Spleen (tissue), 11 donors: ENCODE results near the gene ZKSCAN4. TPM values are rescaled to one million over a fixed set of nuclear protein-coding genes. Genes with fewer than 3 reads are reported as not detected.

Experiments
- DNase-seq: peaks from one replicate; pipeline ENCODE4 v3.0.0-alpha.2; 2020
- H3K27ac ChIP-seq, 8 donors: fragments of 200-600 bp; sonication (generic) in 7 of 8; 1 replicate in 4 of 8; 2 replicates in 4 of 8; pipeline versions ENCODE4 v1.5.0 to v1.8.0; 2016 to 2021; ENCODE audit warnings: inconsistent platforms in 4 of 8, mild to moderate bottlenecking in 4 of 8, moderate library complexity in 1 of 8
- H3K27me3 ChIP-seq, 7 donors: fragments of 200-600 bp; sonication (generic) in 6 of 7; replicated peaks in 1 of 7; 1 replicate in 4 of 7; 2 replicates in 3 of 7; pipeline versions ENCODE4 v1.5.0 to v1.8.0; 2016 to 2021; ENCODE audit warnings: inconsistent platforms in 3 of 7, mild to moderate bottlenecking in 1 of 7
- H3K36me3 ChIP-seq, 6 donors: fragments of 200-600 bp; sonication (generic) in 5 of 6; 1 replicate in 4 of 6; 2 replicates in 2 of 6; pipeline versions ENCODE4 v1.5.0 to v1.8.0; 2016 to 2021; ENCODE audit warnings: inconsistent platforms in 2 of 6
- H3K4me1 ChIP-seq, 6 donors: fragments of 200-600 bp; sonication (generic) in 5 of 6; 1 replicate in 3 of 6; 2 replicates in 3 of 6; pipeline versions ENCODE4 v1.5.0 to v1.8.0; 2016 to 2021; ENCODE audit warnings: inconsistent platforms in 3 of 6
- H3K4me3 ChIP-seq, 8 donors: fragments of 200-600 bp; sonication (generic) in 7 of 8; 1 replicate in 4 of 8; 2 replicates in 4 of 8; pipeline versions ENCODE4 v1.5.0 to v1.8.0; 2016 to 2021; ENCODE audit warnings: inconsistent platforms in 4 of 8, mild to moderate bottlenecking in 4 of 8, moderate library complexity in 2 of 8
- H3K9me3 ChIP-seq, 8 donors: fragments of 200-600 bp; sonication (generic) in 7 of 8; 1 replicate in 4 of 8; 2 replicates in 4 of 8; pipeline versions ENCODE4 v1.5.0 to v1.8.0; 2016 to 2021; ENCODE audit warnings: inconsistent platforms in 4 of 8
- POLR2A ChIP-seq, 3 donors: fragments of 450-650 bp; IDR thresholded peaks; one replicate each; pipeline ENCODE4 v1.5.1; 2017; ENCODE audit warnings: antibody characterized with exemption in 3 of 3, mild to moderate bottlenecking in 1 of 3
- POLR2AphosphoS5 ChIP-seq, 3 donors: sonication (generic); formaldehyde crosslinking; IDR thresholded peaks; one replicate each; pipeline ENCODE4 v1.5.1; 2017; ENCODE audit warnings: antibody characterized with exemption in 3 of 3
- WGBS, 5 donors: extraction: QIAGEN DNeasy Blood & Tissue Kit in 3 of 5; methylation state at CpG; one replicate each; pipeline versions ENCODE4 v1.1.5 to v1.1.7; 2013 to 2018; 5-methylcytosine and 5-hydroxymethylcytosine counted together
- intact Hi-C: fragments of 100-400 bp; cut with DNase I; formaldehyde crosslinking; loops from one replicate; pipeline ENCODE4 v1.15.0; 2023; ENCODE audit warnings: low total_unique reads
- polyA plus RNA-seq, 3 donors: library from polyadenylated mRNA; stranded (reverse); fragments of 200-250 nt; gene quantifications; one replicate each; pipeline ENCODE4 v1.2.1, GENCODE V29; 2013
- total RNA-seq, 7 donors: library from RNA; depleted of rRNA in 3 of 7; stranded (reverse); fragments of >200 nt in 3 of 7; fragmentation: NEBNext Ultra II Directional in 4 of 7; extraction: Animal tissue kit (Norgen Biotek cat#: 25700) in 4 of 7; gene quantifications; one replicate each; pipeline versions ENCODE4 v1.1.0 to v1.2.1, GENCODE V29; 2016 to 2021
- TF ChIP-seq, protein P1 (sequence below), 11 experiments: fragments of 200-600 bp in 7 of 11; fragments of 450-650 bp in 4 of 11; sonication (generic) in 4 of 11; IDR thresholded peaks in 8 of 11; conservative IDR thresholded peaks in 3 of 11; 1 replicate in 7 of 11; 2 replicates in 4 of 11; pipeline versions ENCODE4 v1.4.0 to v1.8.0; 2016 to 2021; ENCODE audit warnings: antibody characterized with exemption in 11 of 11, inconsistent platforms in 4 of 11, mild to moderate bottlenecking in 1 of 11
- donor health status: healthy with polysubstance abuse.
- donor health status: DM: no; HTN: no; CAD: no; lungs with moderate emphysema.
- donor health status: DM: no; HTN: no; CAD: no.
- donor health status: Bipolar disorder and iron deficiency.
- donor health status: healthy.
- donor health status: DM: no; HTN: no; CAD: no.
- donor health status: DM: yes; HTN: yes; CAD: no.

ZKSCAN4 gene
- total and polyA plus RNA-seq, 10 donors: 5.2 to 13.7 (median 11.0) TPM

DNA sequence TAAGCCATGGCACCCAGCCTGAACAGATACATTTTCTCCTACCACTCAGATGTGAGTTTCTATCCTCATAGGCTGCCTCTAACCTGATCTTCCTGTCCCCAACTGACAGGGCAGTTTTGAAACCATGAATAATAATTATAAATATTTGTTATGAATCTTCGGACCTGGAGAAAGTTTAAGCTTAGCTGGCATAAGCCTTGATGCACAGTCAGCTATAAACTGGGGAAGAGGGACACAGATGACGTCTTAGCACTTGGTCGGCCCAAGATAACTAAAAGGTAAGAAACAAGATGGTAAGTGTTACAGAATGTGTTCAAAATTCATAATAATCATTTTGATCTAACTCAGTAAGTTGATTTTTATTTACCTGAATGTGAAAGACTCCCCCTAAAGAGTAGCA is 8.1 kb downstream of the ZKSCAN4 start:
- TF ChIP-seq POLR2A (IDR thresholded peaks at IDR 0.05) (no peak), POLR2AphosphoS5 (IDR thresholded peaks at IDR 0.05) (no peak)
- TF ChIP-seq, protein P1, sequence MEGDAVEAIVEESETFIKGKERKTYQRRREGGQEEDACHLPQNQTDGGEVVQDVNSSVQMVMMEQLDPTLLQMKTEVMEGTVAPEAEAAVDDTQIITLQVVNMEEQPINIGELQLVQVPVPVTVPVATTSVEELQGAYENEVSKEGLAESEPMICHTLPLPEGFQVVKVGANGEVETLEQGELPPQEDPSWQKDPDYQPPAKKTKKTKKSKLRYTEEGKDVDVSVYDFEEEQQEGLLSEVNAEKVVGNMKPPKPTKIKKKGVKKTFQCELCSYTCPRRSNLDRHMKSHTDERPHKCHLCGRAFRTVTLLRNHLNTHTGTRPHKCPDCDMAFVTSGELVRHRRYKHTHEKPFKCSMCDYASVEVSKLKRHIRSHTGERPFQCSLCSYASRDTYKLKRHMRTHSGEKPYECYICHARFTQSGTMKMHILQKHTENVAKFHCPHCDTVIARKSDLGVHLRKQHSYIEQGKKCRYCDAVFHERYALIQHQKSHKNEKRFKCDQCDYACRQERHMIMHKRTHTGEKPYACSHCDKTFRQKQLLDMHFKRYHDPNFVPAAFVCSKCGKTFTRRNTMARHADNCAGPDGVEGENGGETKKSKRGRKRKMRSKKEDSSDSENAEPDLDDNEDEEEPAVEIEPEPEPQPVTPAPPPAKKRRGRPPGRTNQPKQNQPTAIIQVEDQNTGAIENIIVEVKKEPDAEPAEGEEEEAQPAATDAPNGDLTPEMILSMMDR (IDR thresholded peaks at IDR 0.05 in 8 of 11, conservative IDR thresholded peaks at IDR 0.05 in 3 of 11): no peak
- Histone ChIP-seq H3K9me3 (no peaks in the 10 kb centered on the region), H3K27ac (peak overlapping the region in 2 of 8 donors; percentile 17 to 54), H3K36me3 (peaks cover 3 to 56% (median 53%) of the 10 kb centered on the region in 6 donors), H3K4me1 (peaks cover 0 to 13% (median 0%) of the 10 kb centered on the region in 6 donors), H3K27me3 (no peaks in the 10 kb centered on the region), H3K4me3 (no peak overlapping the region)
- intact Hi-C loops: no loop called here
- 93 to 95% (median 93%) methylated on average over 3 of the region's 3 CpGs for WGBS, 5 donors
- no peak for DNase-seq

DNA sequence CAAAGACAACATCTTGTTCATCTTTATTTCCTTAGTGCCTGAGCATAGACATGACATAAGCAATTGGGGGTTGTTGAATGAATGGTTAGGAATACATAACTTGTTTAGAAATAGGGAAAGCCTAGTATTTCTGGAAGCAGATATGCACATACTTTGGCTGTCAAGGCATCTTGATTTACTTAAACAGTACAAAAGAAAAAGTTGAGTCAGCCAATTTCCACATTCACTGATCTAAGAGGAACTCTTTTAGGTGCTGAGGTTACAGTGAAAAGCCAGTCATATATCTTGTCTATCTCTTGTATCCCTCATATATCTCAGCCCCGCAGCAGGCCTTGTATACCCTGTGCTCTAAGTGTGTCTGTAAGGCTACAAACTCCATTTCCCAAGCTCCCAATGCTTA is 11.6 kb downstream of the ZKSCAN4 start:
- intact Hi-C loops: no loop called here
- no peaks in the 10 kb centered on the region for H3K4me1 ChIP-seq
- no peaks in the 10 kb centered on the region for H3K27me3 ChIP-seq
- no peak for DNase-seq
- H3K36me3 ChIP-seq: peaks cover 0 to 29% (median 22%) of the 10 kb centered on the region in 6 donors
- H3K9me3 ChIP-seq: no peaks in the 10 kb centered on the region
- TF ChIP-seq POLR2A (IDR thresholded peaks at IDR 0.05): no peak
- TF ChIP-seq, protein P1 (IDR thresholded peaks at IDR 0.05 in 8 of 11, conservative IDR thresholded peaks at IDR 0.05 in 3 of 11): no peak
- TF ChIP-seq POLR2AphosphoS5 (IDR thresholded peaks at IDR 0.05): no peak
- H3K4me3 ChIP-seq: no peak overlapping the region
- WGBS, 5 donors: 93 to 98% (median 96%) methylated on average over 1 of the region's 1 CpG
- no peak overlapping the region for H3K27ac ChIP-seq

DNA sequence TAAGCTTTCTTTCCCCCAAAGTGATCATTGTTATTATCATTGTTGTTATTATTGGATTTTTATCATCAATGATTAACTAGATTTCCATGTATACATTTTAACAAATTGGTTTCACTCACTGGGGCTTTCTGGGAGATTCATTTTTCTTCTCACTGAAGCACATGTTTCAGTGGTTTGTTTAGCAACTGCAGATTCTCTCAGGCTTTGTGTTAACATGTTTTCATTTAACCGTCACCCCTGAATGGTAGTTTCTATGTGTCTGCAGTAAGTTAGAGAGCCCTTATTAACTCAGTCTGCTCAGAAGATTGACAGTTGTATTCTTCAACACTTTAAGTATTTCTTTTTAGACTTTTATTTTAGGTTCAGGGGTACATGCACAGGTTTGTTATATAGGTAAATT is 12.4 kb downstream of the ZKSCAN4 start:
- H3K4me1 ChIP-seq: no peaks in the 10 kb centered on the region
- intact Hi-C loops: no loop called here
- H3K27ac ChIP-seq: no peak overlapping the region
- no peaks in the 10 kb centered on the region for H3K9me3 ChIP-seq
- no peak for DNase-seq
- H3K36me3 ChIP-seq: peaks cover 0 to 24% (median 13%) of the 10 kb centered on the region in 6 donors
- no peak overlapping the region for H3K4me3 ChIP-seq
- TF ChIP-seq POLR2A (IDR thresholded peaks at IDR 0.05) (no peak), POLR2AphosphoS5 (IDR thresholded peaks at IDR 0.05) (no peak)
- TF ChIP-seq, protein P1 (IDR thresholded peaks at IDR 0.05 in 8 of 11, conservative IDR thresholded peaks at IDR 0.05 in 3 of 11): no peak
- H3K27me3 ChIP-seq: no peaks in the 10 kb centered on the region
- 83 to 100% (median 94%) methylated on average over 1 of the region's 1 CpG for WGBS, 5 donors

DNA sequence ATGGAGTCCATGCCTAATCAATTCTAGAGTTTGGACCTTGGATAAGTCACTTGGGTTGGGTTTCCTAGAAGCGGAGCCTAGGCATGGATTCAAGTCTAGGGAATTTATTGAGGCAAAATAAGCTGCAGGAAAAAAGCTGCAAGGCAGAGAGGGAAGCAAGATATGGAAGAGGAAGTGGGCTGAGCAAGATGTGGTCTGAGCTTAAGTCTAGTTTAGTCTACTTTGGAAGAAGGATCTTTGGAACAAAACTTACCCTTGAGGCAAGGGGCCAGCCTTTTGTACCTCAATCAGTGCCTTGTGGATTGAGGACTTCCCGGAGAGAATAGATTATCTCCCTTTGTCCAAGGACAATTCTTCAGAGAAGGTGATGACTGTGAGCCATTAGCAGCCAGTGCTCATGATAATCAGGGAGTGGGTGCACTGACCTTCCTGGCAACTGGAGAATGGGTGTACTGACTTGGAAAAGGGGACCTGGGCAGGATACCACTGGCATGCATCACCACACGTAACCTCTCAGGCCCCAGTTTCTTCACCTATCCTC is 16.1 kb downstream of the ZKSCAN4 start:
- no peaks in the 10 kb centered on the region for H3K27me3 ChIP-seq
- intact Hi-C loops: no loop called here
- H3K9me3 ChIP-seq: no peaks in the 10 kb centered on the region
- peaks cover 3 to 49% (median 23%) of the 10 kb centered on the region in 6 donors for H3K36me3 ChIP-seq
- WGBS, 5 donors: 84 to 93% (median 88%) methylated on average over 3 of the region's 3 CpGs
- TF ChIP-seq, protein P1 (IDR thresholded peaks at IDR 0.05 in 8 of 11, conservative IDR thresholded peaks at IDR 0.05 in 3 of 11): no peak
- TF ChIP-seq POLR2AphosphoS5 (IDR thresholded peaks at IDR 0.05): no peak
- no peak for TF ChIP-seq POLR2A (IDR thresholded peaks at IDR 0.05)
- no peak overlapping the region for H3K27ac ChIP-seq
- DNase-seq: no peak
- no peak overlapping the region for H3K4me3 ChIP-seq
- H3K4me1 ChIP-seq: no peaks in the 10 kb centered on the region
